Stimulated activated CD4-positive, alpha-beta T cell treated with anti-CD3 and anti-CD28 coated beads, Interleukin-12 subunit alpha, Interleukin-12 subunit beta, amount 100 ng/mL, for 48 hours (primary cell): ENCODE results near the gene FEV.
"Not testable (repeated sequence)": the region's sequence is repeated elsewhere in the genome, so short reads cannot be mapped to it uniquely, and the experiment has no call there.

Source experiments
- DNase-seq, 3 donors: peaks; one replicate each; pipeline ENCODE4 v3.0.0-alpha.2; 2020; ENCODE audit warnings: low read depth in 2 of 3, low spot score in 1 of 3

Gene FEV

DNA sequence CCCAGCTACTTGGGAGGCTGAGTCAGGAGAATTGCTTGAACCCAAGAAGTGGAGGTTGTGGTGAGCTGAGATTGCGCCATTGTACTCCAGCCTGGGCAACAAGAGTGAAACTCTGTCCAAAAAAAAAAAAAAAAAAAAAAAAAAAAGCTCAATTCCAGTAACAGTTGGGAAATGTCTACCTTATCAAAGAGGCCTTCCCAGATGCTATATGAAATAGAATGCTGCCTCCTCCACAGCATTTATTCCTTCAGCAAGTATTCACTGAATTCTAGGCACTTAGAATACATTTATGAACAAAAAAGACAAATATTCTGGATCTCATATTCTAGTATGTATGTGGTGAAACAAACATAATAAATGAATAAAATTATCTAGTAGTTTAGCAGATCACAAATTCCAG is 38.4 kb downstream of the FEV start:
- DNase-seq, result no peak

GRCh38 chr2:218944759-218945404 is 40.1 kb downstream of the FEV start:
- no peak for DNase-seq

DNA sequence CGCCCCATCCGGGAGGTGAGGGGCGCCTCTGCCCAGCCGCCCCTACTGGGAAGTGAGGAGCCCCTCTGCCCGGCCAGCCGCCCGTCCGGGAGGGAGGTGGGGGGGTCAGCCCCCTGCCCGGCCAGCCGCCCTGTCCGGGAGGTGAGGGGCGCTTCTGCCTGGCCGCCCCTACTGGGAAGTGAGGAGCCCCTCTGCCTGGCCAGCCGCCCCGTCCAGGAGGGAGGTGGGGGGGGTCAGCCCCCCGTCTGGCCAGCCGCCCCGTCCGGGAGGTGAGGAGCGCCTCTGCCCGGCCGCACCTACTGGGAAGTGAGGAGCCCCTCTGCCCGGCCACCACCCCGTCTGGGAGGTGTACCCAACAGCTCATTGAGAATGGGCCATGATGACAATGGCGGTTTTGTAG is 53.2 kb downstream of the FEV start:
- DNase-seq, result not testable (repeated sequence)
